OCI-LY1 (cell line): ENCODE results near the gene QKI.

Experiments used
- EZH2 ChIP-seq: fragments of 200-600 bp; sonication (generic), shearing (Covaris generic); IDR thresholded peaks from 2 replicates; pipeline ENCODE4 v1.8.0; 2017; ENCODE audit warnings: borderline replicate concordance, mixed run types, mild to moderate bottlenecking, antibody characterized with exemption, low read length, moderate library complexity, mixed read lengths
- TF ChIP-seq, protein P1 (sequence below): fragments of 200-600 bp; sonication (generic), shearing (Covaris generic); IDR thresholded peaks from 2 replicates; pipeline ENCODE4 v1.5.1; 2017; ENCODE audit warnings: mild to moderate bottlenecking, antibody characterized with exemption, low read length, moderate library complexity, mixed read lengths

DNA sequence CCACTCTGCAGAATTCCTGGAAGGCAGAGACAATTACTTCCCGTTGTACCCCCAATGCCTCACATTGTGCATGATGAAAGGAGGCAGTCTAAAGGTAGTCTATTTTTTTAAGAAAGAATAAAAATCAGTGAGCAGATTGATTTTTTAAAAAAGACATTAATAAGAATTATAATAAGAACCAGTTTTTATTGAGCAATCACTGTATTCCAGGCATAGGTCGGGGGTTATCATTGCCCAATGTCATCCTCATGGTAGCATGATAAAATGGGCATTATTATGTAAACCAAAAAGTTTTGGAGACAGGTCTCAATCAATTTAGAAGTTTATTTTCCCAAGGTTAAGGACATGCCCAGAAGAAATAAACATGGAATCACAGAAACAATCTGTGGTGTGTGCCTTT is 14.0 kb upstream of the QKI start:
- no peak for TF ChIP-seq EZH2
- TF ChIP-seq, protein P1, sequence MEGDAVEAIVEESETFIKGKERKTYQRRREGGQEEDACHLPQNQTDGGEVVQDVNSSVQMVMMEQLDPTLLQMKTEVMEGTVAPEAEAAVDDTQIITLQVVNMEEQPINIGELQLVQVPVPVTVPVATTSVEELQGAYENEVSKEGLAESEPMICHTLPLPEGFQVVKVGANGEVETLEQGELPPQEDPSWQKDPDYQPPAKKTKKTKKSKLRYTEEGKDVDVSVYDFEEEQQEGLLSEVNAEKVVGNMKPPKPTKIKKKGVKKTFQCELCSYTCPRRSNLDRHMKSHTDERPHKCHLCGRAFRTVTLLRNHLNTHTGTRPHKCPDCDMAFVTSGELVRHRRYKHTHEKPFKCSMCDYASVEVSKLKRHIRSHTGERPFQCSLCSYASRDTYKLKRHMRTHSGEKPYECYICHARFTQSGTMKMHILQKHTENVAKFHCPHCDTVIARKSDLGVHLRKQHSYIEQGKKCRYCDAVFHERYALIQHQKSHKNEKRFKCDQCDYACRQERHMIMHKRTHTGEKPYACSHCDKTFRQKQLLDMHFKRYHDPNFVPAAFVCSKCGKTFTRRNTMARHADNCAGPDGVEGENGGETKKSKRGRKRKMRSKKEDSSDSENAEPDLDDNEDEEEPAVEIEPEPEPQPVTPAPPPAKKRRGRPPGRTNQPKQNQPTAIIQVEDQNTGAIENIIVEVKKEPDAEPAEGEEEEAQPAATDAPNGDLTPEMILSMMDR, result no peak
